HG03469 (cell line): ENCODE data around the gene MGAT2.
"Not testable (repeated sequence)": the region's sequence is repeated elsewhere in the genome, so short reads cannot be mapped to it uniquely, and the experiment has no call there.

Experiments
- ATAC-seq: cut with Tn5 transposase; IDR thresholded peaks from one replicate; pipeline ENCODE4 v1.9.1; 2021; ENCODE audit warnings: mild to moderate bottlenecking, moderate library complexity, moderate number of reproducible peaks; ENCODE audit not compliant: unreplicated experiment

The MGAT2 gene

DNA sequence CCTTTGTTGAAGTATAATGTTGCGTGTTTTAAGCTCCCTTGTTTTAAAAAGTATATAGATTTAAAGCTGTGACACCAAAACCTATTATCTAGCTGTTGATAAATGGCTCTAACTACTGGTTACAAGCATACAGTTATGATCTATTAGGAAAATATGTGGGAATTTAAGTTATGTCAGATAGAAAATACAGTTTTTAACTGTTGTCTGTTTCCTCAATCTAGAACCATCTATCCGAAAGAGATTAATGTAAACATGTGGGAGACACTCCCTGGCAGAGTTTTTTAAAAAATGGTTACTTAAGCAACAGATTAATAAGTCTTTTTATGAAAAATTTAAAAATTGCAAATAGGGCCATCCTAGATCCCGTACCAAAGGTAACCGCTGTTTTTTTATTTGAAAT lies 8.3 kb upstream of the MGAT2 start:
- no peak for ATAC-seq

DNA sequence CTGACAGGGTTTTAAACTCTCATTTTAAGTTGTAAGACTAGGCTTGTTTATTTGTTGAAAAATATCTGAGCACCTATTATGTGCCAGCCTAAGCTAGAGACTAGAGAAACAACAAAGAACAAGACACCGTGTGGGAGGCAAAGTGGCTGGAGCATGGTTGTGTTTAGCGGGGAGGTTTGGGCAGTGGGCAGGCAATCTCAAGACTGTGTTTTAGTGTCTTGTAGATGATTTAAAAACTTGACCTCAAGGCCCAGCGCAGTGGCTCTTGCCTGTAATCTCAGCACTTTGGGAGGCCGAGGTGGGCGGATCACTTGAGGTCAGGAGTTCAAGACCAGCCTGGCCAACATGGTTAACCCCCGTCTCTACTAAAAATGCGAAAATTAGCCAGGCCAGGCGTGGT lies 7.9 kb upstream of the MGAT2 start:
- ATAC-seq = no peak

DNA sequence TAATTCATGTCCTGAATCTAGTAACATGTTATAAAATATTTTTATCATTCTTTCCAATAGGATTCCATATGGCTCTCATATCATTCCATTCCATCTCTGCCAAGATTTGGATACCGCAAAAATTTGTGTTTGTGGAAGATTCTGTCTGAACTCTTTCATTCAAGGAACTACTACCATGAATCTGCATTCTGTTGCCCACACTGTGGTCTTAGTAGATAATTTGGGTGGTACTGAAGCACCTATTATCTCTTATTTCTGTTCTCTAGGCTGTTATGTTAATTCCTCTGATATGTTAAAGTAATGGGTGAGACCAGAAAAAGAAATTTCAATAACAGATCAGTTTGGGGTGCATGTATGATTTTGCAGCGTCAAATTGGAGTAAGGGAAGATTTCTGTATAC lies 6.4 kb upstream of the MGAT2 start:
- ATAC-seq = no peak

DNA sequence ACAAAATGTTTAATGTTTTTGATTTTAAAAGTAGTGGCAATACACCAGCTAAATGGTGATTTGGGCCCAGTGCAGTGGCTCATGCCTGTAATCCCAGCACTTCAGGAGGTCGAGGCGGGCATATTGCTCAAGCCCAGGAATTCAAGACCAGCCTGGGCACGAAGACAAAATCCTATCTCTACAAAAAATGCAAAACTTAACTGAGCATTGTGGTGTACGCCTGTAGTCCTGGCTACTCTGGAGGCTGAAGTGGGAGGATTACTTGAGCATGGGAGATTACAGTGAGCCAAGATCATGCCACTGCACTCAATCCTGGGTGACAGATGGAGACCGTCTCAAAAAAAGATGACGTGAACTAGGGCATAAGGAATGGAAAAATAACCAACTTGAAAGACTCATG lies 4.8 kb upstream of the MGAT2 start:
- ATAC-seq = no peak

DNA sequence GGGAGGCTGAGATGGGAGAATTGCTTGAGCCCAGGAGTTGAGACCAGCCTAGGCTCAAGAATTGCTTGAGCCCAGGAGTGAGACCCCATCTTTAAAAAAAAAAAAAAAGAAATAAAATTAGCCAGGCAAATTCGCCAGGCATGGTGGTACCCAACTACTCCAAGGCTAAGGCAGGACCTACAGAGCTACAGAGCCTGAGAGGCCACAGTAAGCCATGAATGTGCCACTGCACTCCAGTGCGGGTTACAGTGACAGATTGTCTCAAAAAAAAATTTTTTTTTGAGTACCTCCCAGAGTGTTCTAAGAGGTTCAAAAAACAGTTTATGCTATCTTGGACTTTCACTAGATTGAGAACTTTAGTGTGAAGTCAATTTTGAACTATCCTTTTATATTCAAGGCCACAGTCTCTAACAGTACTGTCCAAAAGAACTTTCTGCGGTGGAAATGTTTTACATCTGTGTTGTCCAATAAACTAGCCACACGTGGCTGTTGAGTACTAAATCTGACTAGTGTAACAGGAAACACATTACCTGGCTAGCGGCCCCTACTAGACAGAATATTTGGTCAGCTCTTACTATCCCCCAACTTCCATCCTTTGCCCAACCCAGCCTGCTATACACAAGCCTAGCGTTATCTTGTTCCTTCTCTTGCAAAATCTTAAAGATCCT lies 2.6 kb upstream of the MGAT2 start:
- no peak for ATAC-seq

DNA sequence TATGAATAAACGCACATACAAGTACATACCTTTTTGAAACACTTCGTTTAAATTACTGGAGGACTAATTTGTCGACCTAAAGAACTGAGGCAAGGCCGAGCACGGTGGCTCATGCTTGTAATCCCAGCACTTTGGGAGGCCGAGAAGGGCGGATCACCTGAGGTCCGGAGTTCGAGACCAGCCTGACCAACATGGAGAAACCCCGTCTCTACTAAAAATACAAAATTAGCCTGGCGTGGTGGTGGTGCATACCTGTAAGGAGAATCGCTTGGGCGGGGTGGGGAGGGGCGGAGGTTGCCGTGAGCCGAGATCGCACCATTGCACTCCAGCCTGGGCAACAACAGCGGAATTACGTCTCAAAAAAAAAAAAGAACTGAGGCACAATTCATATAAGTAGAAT lies 1.3 kb upstream of the MGAT2 start:
- ATAC-seq = not testable (repeated sequence)

DNA sequence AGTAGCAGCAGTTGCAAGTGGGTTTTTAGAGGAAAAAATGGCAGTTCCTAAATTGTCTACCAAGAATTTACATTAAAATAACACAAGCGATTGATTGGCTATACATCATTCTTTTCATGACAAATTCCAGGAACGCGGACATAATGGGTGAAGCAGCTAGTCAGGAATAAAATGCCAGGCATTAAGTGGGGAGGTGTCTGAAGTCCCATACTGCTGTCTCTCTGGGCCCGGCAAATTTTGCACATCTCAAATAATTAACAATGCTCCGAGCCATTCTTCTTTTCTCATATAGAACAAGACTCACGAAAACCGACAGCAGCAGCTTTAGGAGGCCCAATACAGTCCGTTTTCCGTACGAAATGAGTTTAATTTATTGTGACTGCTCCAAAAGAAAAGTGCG lies 869 bp upstream of the MGAT2 start:
- ATAC-seq = no peak

DNA sequence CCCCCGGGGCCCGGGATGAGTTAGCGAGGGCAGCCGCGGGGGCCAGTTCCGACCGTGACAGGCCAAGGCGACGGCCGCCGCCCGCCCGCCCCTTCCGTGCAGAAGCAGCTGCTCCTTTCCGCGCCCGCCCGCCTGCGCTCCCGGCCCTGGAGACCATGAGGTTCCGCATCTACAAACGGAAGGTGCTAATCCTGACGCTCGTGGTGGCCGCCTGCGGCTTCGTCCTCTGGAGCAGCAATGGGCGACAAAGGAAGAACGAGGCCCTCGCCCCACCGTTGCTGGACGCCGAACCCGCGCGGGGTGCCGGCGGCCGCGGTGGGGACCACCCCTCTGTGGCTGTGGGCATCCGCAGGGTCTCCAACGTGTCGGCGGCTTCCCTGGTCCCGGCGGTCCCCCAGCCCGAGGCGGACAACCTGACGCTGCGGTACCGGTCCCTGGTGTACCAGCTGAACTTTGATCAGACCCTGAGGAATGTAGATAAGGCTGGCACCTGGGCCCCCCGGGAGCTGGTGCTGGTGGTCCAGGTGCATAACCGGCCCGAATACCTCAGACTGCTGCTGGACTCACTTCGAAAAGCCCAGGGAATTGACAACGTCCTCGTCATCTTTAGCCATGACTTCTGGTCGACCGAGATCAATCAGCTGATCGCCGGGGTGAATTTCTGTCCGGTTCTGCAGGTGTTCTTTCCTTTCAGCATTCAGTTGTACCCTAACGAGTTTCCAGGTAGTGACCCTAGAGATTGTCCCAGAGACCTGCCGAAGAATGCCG lies 699 bp downstream of the MGAT2 start:
- no peak for ATAC-seq

DNA sequence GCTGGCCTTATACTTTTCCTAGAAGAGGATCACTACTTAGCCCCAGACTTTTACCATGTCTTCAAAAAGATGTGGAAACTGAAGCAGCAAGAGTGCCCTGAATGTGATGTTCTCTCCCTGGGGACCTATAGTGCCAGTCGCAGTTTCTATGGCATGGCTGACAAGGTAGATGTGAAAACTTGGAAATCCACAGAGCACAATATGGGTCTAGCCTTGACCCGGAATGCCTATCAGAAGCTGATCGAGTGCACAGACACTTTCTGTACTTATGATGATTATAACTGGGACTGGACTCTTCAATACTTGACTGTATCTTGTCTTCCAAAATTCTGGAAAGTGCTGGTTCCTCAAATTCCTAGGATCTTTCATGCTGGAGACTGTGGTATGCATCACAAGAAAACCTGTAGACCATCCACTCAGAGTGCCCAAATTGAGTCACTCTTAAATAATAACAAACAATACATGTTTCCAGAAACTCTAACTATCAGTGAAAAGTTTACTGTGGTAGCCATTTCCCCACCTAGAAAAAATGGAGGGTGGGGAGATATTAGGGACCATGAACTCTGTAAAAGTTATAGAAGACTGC lies 1.5 kb downstream of the MGAT2 start:
- ATAC-seq = no peak

DNA sequence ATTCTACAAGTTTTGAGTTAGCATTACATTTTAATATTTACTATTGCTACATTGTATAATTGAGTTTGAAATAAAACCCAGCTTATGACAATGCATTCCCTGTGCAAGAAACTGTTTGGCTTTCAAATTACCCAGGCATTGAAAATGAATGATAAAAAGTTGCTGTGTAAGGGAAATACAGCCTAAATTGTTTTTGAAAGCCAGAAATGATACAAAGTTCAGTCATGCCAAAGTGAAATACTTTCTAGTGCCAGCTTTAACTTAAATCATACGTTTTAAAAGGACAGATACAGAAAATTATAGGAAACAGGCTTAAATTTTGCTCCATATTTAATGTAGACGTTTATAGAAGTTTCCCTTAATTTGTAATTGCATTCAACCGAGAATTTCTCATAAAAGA lies 2.8 kb downstream of the MGAT2 start:
- no peak for ATAC-seq

DNA sequence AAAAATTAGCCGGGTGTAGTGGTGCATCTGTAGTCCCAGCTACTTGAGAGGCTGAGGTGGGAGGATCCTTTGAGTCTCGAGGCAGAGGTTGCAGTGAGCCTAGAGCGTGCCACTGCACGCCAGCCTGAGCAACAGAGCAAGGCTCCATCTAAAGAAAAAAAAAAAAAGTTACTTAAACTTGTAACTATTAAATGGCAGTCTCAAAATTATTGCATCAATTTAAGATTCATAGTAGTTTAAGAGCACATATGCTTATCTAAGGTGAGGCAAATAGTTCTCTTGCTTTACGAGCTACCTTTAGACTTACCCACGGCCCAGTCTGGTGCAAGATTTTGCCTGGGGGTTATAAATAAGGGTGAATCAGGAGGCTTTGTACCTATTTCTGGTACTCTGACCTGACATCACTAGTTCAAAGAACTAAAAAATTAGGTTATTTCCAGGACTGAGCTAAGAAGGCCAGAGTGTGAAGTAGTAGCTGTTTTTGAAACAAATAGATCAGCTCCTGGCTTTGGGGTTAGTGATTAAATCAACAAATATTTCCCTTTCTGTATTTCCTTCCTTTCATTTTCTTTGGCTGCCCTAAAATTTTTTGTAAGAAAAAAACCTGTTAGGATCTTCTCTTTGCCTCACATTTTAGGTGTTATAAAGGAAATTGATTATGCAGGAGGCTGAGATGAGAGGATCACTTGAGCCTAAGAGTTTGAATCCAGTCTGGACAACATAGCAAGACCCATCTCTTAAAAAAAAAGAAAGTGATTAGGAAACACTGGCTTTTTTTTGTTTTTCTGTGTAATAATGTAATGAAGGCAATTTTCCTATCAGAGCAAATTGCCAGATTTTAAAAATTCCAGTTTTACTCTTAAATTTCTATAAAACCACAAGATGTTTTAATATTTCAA lies 3.6 kb downstream of the MGAT2 start:
- no peak for ATAC-seq

DNA sequence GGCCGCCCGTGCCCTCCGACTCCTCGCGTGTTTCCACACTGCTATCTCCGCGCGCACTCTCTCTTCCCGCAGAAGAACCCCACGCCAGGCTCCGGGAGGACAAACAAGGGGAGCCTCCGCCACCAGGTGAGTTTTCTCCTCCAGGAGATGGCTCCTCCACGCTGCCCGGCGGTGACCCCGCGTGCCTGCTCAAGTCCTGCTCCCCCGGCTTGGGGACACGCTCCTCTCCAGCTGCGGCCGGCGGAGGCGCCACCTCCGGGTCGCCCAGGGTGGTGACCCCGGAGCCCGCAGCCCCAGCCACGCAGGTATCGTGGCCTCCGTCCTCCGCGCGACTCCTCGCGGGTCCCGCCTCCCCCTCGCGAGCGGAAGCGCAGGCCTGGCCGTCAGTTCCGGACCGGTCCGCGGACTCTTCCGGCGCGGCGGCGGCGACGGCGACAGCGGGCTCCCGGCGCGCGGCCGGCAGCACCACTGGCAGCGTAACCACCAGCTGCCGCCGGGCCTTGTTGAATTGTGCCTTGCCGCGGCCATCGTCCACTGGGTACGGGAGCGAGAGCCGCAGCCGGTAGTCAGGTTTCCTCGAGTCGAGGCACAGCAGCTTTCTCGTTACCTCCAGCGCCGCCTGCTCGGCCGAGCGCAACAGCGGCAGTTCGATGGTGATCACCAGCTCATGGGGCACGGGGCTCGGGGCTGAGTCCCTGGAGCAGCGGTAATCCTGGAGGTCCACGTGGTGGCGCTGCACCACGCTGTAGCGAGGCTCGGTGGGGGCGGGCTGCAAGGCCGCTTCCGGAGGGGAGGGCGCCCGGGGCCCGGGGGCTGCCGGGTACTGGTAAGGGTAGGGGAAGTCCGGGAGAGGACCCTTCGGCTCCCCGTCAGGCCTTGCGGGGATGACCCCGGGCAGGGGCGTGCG lies 13.3 kb downstream of the MGAT2 start:
- ATAC-seq = peak; percentile 67

DNA sequence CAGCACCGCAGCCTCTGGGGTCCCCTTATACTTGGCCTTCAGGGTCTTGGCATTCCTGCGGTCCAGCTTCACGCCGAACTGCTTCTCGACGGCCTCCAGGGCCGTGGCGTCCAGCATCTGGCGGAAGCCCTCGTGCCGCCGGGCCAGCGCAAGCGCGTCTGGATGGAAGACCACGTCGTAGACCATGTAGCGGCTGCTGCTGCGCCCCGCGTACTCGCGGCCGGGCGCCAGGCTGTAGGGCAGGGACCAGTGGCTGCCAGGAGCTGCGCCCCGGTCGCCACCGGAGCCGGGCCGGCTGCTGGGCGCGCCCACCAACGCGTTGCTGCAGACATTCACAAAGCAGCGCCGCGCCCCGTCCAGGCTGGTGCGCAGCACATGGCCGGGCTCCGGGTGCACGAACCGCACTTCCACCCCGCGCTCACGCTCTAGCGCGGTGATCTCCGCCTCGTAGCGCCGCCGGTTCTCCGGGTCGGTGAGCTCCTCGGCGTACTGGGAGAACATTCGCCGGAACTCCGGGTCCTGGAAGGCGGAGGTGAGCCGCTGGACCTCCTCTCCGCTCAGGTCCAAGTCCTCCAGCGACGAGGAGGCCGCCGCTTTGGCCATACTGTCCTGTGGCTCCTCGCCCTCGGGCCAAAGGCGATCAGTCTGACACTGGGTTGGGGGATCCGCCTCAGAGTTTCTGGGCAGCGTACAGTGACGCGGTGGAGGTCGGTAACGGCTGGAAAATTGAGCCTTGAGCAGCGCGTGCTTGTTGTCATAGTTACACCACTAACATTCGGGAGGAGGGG lies 14.1 kb downstream of the MGAT2 start, which contains the start of gene DNAAF2:
Gene DNAAF2, minus strand, starts transcription at position 698 of the 788 bp plus-strand sequence. Its CDS starts 95 bp downstream, at position 603.
- ATAC-seq = peak; percentile 21

DNA sequence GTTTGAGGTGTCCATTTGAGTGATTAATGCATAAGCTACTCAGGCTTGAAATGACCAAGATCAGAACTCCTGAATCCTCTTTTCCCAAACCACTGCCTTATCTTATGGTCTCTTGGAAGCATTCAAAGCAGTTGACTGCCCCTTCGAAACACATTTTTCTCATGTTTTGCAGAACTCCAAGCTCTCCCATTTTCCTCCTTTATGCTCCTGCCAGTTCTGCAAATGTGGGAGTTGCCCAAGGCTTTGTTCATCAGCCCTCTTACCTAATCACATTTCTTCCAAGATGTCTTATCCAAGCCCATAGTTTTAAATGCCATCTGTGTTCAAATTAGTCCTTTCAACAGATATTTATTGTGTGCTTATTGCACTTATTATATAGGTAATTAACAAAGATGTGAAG lies 16.3 kb downstream of the MGAT2 start:
- no peak for ATAC-seq

DNA sequence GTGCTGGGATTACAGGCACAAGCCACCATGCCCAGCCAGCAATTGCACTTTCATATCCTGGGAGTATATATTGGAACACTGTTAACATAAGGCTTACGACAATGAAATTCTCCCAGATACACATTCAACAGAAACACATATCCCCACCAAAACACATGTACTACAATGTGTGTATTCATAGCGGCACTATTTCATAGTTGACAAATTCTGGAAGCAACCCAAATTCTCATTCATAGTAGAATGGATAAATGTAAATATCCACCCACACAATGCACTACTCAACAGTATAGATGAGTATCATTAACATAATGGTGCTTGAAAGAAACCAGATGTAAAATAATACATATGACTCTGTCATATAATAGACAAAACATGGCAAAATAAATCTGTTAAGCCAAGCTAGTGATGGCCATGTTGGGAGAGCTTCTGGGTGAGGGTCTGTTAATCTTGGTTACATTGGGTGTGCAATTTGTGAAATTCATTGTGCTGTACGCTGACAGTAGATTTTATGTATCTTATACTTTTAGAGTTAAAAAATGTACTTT lies 17.0 kb downstream of the MGAT2 start:
- ATAC-seq = no peak

DNA sequence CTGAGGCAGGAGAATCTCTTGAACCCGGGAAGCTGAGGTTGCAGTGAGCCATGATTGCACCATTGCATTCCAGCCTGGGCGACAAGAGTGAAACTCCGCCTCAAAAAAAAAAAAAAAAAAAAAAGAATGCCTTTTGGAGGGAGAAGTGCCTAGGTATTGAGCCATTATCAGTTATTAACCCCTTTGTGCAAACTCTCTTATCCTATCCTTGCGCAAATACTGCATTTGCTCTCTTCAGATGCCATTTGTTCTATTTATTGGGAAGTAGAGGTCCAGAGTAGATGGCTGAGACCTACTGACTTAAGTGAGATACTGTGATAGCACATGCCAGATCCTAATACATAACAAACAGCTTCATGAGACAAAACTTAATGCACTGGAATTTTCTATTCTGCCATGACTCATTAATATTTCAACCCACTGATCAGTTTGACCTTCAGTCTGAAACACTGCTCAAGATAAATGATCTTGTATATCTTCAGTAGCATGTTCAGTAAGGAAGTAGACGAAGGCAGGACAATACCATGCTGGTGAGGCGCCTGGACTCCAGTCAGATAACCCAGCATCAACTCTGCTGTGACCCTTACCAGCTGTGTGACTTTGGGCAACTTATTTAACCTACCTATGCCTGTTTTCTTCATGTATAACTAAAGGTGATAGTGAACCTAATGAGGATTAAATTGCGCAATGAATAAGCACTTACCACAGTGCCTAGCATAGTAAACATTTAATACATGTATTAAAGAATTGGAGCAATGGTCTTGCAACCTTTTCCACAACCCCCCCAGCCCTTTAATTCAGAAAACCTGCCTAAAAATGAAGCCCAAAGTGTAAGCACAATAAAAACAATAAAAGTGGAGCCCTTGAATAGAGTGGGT lies 20.2 kb downstream of the MGAT2 start:
- no peak for ATAC-seq

DNA sequence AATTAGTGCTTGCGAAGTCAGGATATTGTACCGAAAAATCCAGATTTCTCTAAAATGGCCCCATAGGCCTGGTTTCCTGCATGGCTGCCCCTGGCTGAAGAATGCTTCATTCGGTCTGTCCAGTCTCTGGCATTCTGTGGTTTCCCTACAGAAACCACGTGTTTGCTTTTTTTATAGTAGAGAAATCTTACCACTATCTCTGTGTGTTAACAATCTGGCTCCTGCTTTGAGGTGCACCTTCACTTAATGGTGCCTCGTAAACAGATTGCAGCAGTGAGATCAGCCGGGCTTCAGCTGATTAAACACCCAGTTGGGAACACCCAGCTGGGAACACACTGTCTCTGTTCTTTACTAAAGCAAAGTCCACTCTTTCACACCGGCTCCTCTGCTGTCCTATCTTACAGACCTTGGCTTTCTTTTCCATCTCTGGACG lies 21.1 kb downstream of the MGAT2 start:
- ATAC-seq = no peak

DNA sequence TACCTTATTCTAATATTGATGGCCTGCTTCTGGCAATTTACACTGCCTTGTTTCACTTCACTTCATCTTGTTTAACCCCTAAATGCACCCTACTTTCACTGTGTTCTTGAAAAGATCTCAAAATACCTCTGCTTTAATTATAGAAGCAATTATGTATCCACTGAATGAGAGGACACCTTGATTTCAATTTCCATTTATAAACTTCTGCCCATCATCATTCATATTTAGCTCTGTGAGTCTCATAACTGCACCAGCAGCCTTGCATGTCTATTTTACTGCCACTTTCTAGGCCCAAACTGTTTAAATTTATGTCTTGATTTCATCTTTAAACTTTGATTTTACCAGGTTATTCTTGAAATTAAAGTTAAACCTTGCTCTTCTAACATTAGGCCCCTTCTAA lies 21.6 kb downstream of the MGAT2 start:
- no peak for ATAC-seq
